Activated naive CD8-positive, alpha-beta T cell treated with anti-CD3 and anti-CD28 coated beads for 36 hours (primary cell): Measurements from ENCODE around the gene ADAM12. TPM values are rescaled to one million over a fixed set of nuclear protein-coding genes. Genes with fewer than 3 reads are reported as not detected.

ENCODE experiments used
- DNase-seq: peaks from one replicate; pipeline ENCODE4 v3.0.0; 2021
- H3K27ac Mint-ChIP-seq: one replicate; pipeline ENCODE4 v1.8.0; 2022; ENCODE audit warnings: mild to moderate bottlenecking, moderate library complexity, mixed read lengths
- H3K27me3 Mint-ChIP-seq: one replicate; pipeline ENCODE4 v1.8.0; 2022; ENCODE audit warnings: mild to moderate bottlenecking, mixed read lengths
- H3K36me3 Mint-ChIP-seq: one replicate; pipeline ENCODE4 v1.8.0; 2021; ENCODE audit warnings: mild to moderate bottlenecking, mixed read lengths
- H3K4me1 Mint-ChIP-seq: one replicate; pipeline ENCODE4 v1.8.0; 2021; ENCODE audit warnings: mixed read lengths
- H3K4me3 Mint-ChIP-seq: one replicate; pipeline ENCODE4 v1.8.0; 2022; ENCODE audit warnings: mild to moderate bottlenecking, moderate library complexity, mixed read lengths
- H3K9me3 Mint-ChIP-seq: one replicate; pipeline ENCODE4 v1.8.0; 2022; ENCODE audit warnings: mixed read lengths
- total RNA-seq, 2 experiments: library from RNA; stranded (reverse); gene quantifications; one replicate each; pipeline ENCODE4 v1.2.3, GENCODE V29; 2021

ADAM12 gene
- total RNA-seq, 2 experiments from 2014 or later: 0.08 TPM; not detected in 1

DNA sequence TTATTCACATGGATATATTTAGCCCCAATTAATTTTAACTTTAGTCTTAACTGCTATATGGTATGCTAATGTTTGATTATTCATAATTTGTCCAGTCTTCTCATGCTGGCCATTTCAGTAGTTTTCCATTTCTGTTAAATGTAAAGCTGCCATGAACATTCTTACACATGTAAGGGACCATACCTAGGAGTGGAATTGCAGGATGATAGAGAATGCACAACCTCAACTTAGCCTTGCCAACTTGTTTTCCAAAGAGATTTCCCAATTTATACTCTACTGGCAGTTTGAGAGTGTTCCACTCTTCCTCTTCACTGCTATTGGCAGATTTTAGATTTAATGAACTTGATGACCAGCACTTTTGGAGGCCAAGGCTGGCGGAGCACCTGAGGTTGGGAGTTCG, 423.7 kb downstream of the ADAM12 start:
- no peak for DNase-seq
- Mint-ChIP-seq H3K27ac (no peak overlapping the region), H3K9me3 (no peaks in the 10 kb centered on the region), H3K27me3 (no peaks in the 10 kb centered on the region), H3K36me3 (no peaks in the 10 kb centered on the region), H3K4me3 (no peak overlapping the region), H3K4me1 (no peaks in the 10 kb centered on the region)
